Measurements from ENCODE around the gene HSD11B2. TPM values are rescaled to one million over a fixed set of nuclear protein-coding genes. Genes with fewer than 3 reads are reported as not detected.

Gene HSD11B2
- total and polyA plus RNA-seq, 2 of the 4 experiments (the other 2 are of a cell fraction), result 0.26 TPM; not detected in 1

- no peaks in the 10 kb centered on the region for H3K27me3 ChIP-seq (ENCODE audit: control insufficient read depth, insufficient read depth, low read length)
- no peak overlapping the region for H3K23ac ChIP-seq (ENCODE audit: low read depth, low read length)
- no peak overlapping the region for H2BK120ac ChIP-seq (ENCODE audit: low read depth, low read length)
- H2AFZ ChIP-seq (replicated peaks; ENCODE audit: low read length, poor library complexity), result no peak overlapping the region
- H3K4me1 ChIP-seq (ENCODE audit: control insufficient read depth, insufficient read depth, low read length), result peaks cover 14% of the 10 kb centered on the region
- POLR2A ChIA-PET (ENCODE audit: unreplicated experiment), result no interaction called here
- no peak overlapping the region for H4K91ac ChIP-seq (ENCODE audit: insufficient read depth, low read depth, low read length)
- H4K8ac ChIP-seq (ENCODE audit: low read depth in 2 of 2, low read length in 2 of 2), result no peak overlapping the region
- H3K27ac ChIP-seq (ENCODE audit: insufficient read depth, low read length), result no peak overlapping the region
- TF ChIP-seq MAZ (IDR thresholded peaks at IDR 0.05; ENCODE audit: borderline replicate concordance, low read depth, low read length) (no peak), RFX5 (IDR thresholded peaks at IDR 0.05; ENCODE audit: low read depth, low read length) (no peak), MXI1 (IDR thresholded peaks at IDR 0.05; ENCODE audit: borderline replicate concordance, low read depth, low read length) (no peak), BHLHE40 (IDR thresholded peaks at IDR 0.05; ENCODE audit: low read depth, low read length) (no peak), CEBPB (IDR thresholded peaks at IDR 0.05; ENCODE audit: low read depth, low read length) (no peak), RCOR1 (IDR thresholded peaks at IDR 0.05; ENCODE audit: insufficient replicate concordance, low read length) (no peak), MAFK (IDR thresholded peaks at IDR 0.05; ENCODE audit: low read depth, low read length) (no peak), RAD21 (IDR thresholded peaks at IDR 0.05; ENCODE audit: low read length) (no peak), CTCF (conservative IDR thresholded peaks at IDR 0.05; ENCODE audit: low read depth, low read length) (no peak), CHD1 (IDR thresholded peaks at IDR 0.05; ENCODE audit: low read depth, low read length) (no peak), POLR2A (IDR thresholded peaks at IDR 0.05; ENCODE audit: low read depth, low read length) (no peak), ELK1 (IDR thresholded peaks at IDR 0.05; ENCODE audit: borderline replicate concordance, low read depth, low read length) (no peak), USF2 (IDR thresholded peaks at IDR 0.05; ENCODE audit: low read depth, low read length) (no peak), NFE2L2 (IDR thresholded peaks at IDR 0.05; ENCODE audit: low read depth, low read length) (no peak), SMC3 (IDR thresholded peaks at IDR 0.05; ENCODE audit: low read depth, low read length) (no peak), FOS (IDR thresholded peaks at IDR 0.05; ENCODE audit: low read depth, low read length) (no peak)
- peaks cover 26 to 95% of the 10 kb centered on the region in 2 experiments for H3K79me1 ChIP-seq (ENCODE audit: low read depth in 1 of 2, low read length in 2 of 2)
- H2BK5ac ChIP-seq (ENCODE audit: low read depth, low read length, poor library complexity, severe bottlenecking), result no peak overlapping the region
- H4K20me1 ChIP-seq (ENCODE audit: insufficient read depth, low read length), result peaks cover 98% of the 10 kb centered on the region
- no peak overlapping the region for H2AK9ac ChIP-seq (replicated peaks; ENCODE audit: low read depth, low read length, poor library complexity)
- no peak overlapping the region for H3K56ac ChIP-seq (ENCODE audit: extremely low read depth, insufficient read depth, low read length)
- no peak overlapping the region for H3K4ac ChIP-seq (ENCODE audit: low read depth, low read length)
- H3K18ac ChIP-seq (ENCODE audit: low read depth, low read length), result no peak overlapping the region
- peaks cover 16% of the 10 kb centered on the region for H3K9me1 ChIP-seq (ENCODE audit: insufficient read depth, low read length)
- H3K14ac ChIP-seq (replicated peaks; ENCODE audit: low read depth, low read length), result no peak overlapping the region
- dilution Hi-C loops (cut with HindIII; ENCODE audit: low sequenced_read_pairs, unreplicated experiment), result no loop called here
- CTCF ChIA-PET, result no interaction called here
- H2BK15ac ChIP-seq (ENCODE audit: low read depth, low read length), result no peak overlapping the region
- intact Hi-C loops (cut with micrococcal nuclease), result no loop called here
- no peak overlapping the region for H3K4me3 ChIP-seq (ENCODE audit: insufficient read depth, low read depth, low read length)
- no peak overlapping the region for H3K9ac ChIP-seq (ENCODE audit: low read depth, low read length)
- ATAC-seq (ENCODE audit: low read depth) (no peak), DNase-seq (no peak)
- in situ Hi-C loops (cut with MboI; ENCODE audit: low sequenced_read_pairs), result no loop called here
- no peak overlapping the region for H3K4me2 ChIP-seq (ENCODE audit: low read depth, low read length)
- H2AK5ac ChIP-seq (ENCODE audit: low read depth, low read length), result no peak overlapping the region
- no peak overlapping the region for H4K5ac ChIP-seq (ENCODE audit: low read depth, low read length)
- no peak overlapping the region for H2BK20ac ChIP-seq (ENCODE audit: low read depth, low read length)
- 100% methylated on average over 2 of the region's 4 CpGs; no CpG with 5 or more reads in 1 of the 2 experiments for WGBS, 2 experiments (ENCODE audit: extremely low coverage in 2 of 2, insufficient read length in 1 of 2)
- no TSS peak for BruUV-seq (replicated peaks)
- peaks cover 5% of the 10 kb centered on the region for H3K36me3 ChIP-seq (ENCODE audit: control insufficient read depth, insufficient read depth, low read length)
- no peaks in the 10 kb centered on the region for H3K9me3 ChIP-seq (ENCODE audit: control insufficient read depth, insufficient read depth, low read length)
Measured at GRCh38 chr16:67463691-67464090, 32.8 kb downstream of the HSD11B2 start.

Data from IMR-90 (cell line).